Osteocyte (in vitro differentiated cells): ENCODE data around the gene NUBP2. TPM values are rescaled to one million over a fixed set of nuclear protein-coding genes. Genes with fewer than 3 reads are reported as not detected.

ENCODE experiments used
- DNase-seq: peaks from one replicate; pipeline ENCODE4 v3.0.0; 2021; ENCODE audit warnings: mixed read lengths; ENCODE audit not compliant: unreplicated experiment; ENCODE audit errors: extremely low spot score
- H3K27ac Mint-ChIP-seq: one replicate; pipeline ENCODE4 v1.8.0; 2021; ENCODE audit warnings: mild to moderate bottlenecking, mixed read lengths; ENCODE audit not compliant: unreplicated experiment
- H3K27me3 Mint-ChIP-seq: one replicate; pipeline ENCODE4 v1.8.0; 2021; ENCODE audit warnings: mixed read lengths; ENCODE audit not compliant: unreplicated experiment
- H3K36me3 Mint-ChIP-seq: one replicate; pipeline ENCODE4 v1.8.0; 2021; ENCODE audit warnings: mixed read lengths; ENCODE audit not compliant: unreplicated experiment
- H3K4me1 Mint-ChIP-seq: one replicate; pipeline ENCODE4 v1.8.0; 2021; ENCODE audit warnings: mixed read lengths; ENCODE audit not compliant: unreplicated experiment
- H3K4me3 Mint-ChIP-seq: one replicate; pipeline ENCODE4 v1.8.0; 2021; ENCODE audit warnings: mild to moderate bottlenecking, moderate library complexity, mixed read lengths; ENCODE audit not compliant: unreplicated experiment
- H3K9me3 Mint-ChIP-seq: one replicate; pipeline ENCODE4 v1.8.0; 2021; ENCODE audit warnings: mixed read lengths; ENCODE audit not compliant: unreplicated experiment
- CTCF ChIP-seq: fragments of 200-600 bp; sonication (generic); IDR thresholded peaks from 2 replicates; pipeline ENCODE4 v1.5.0; 2021; ENCODE audit warnings: antibody characterized with exemption, mild to moderate bottlenecking, moderate library complexity
- total RNA-seq: library from RNA; stranded (reverse); gene quantifications from 2 replicates; pipeline ENCODE4 v1.2.1, GENCODE V29; 2021

The NUBP2 gene
- total RNA-seq, 1 donor from 2014 or later: 56.3 TPM

DNA sequence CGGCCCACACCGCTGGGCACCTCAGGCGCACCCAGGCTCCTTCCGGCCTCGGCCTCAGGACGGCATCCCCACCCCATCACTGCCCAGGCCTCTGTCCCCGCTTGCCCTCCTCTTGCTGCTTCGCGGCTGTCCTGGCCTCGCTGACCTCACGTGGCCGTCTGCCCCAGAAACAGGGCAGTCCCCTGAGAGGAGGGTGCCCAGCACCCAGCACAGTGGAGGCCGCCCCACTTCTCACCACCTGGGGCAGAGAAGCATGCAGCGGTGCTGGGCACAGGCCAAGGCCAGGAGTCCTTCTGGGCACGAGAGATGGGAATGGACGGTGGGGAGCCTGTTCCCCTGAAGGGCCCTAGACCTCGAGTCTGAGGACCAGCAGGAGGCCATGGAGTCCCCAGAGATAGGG lies 35.0 kb downstream of the NUBP2 start:
- TF ChIP-seq CTCF: no peak
- no peak for DNase-seq
- H3K36me3 Mint-ChIP-seq: peaks cover 13% of the 10 kb centered on the region
- no peaks in the 10 kb centered on the region for H3K27me3 Mint-ChIP-seq
- no peak overlapping the region for H3K27ac Mint-ChIP-seq
- H3K9me3 Mint-ChIP-seq: no peaks in the 10 kb centered on the region
- H3K4me3 Mint-ChIP-seq: no peak overlapping the region
- peaks cover 6% of the 10 kb centered on the region for H3K4me1 Mint-ChIP-seq

DNA sequence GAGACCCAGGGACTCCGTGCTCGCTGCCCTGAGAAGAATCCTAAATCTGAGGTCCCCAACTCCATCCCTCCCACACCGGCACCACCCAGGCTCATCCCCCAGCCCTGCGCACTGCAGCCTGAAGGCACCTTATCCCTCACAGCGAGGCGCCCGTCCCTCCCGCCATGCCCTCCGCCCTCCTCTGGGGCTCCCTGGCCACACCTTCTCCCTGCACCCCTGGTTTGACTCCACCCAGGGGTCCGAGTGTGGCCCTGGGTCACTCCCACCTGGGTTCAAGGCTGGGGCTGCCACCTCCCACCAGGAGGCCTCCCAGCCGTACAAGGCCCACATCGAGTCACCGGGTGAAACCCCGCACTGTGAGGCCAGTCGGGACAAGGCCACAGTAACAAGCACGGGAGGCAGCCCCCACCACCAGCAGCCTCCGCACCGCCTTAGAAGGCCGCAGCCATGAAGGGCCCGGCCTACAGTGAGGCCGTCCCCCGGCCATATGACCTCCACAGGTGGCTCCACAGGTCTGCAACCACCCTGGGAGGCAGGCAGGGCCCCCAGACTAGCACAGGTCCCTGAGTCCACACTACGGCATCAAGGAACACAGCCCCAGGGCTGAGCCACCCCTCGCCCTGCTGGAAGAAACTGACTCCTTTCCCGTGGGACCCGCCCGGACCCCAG lies 35.6 kb downstream of the NUBP2 start:
- Mint-ChIP-seq H3K36me3 (peaks cover 11% of the 10 kb centered on the region), H3K4me3 (no peak overlapping the region), H3K4me1 (no peaks in the 10 kb centered on the region), H3K27me3 (no peaks in the 10 kb centered on the region), H3K27ac (no peak overlapping the region), H3K9me3 (no peaks in the 10 kb centered on the region)
- TF ChIP-seq CTCF: no peak
- no peak for DNase-seq

DNA sequence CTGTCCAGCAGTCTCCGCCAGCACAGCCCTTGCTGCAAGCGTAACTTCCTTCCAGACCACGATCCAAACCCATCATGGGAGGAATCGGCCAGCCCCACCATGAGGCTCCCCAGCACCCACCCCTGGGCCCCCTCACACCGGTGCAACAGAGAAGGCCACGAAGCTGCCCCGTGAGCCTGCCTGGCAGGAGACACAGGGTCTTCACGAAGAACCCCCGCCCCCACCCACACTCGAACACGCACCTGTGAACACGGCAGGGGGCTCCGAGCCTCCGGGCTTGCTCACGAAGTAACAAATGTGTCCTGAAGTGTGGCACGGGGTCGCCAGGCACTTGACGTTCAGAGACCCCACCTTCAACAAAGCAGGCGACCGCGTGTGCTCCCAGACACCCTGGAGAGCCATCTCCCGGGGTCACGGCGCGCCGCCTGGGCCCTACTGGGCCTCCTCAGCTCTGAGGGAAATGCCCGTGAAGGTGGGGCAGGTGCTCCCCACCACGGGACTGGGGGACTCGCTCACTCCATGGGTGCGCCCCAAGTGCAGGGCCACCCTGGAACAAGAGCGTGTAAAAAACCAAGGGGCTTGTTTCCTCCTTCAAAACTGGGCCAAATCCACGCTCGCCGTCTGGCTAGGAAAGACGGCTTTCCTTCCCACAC lies 36.2 kb downstream of the NUBP2 start:
- no peak overlapping the region for H3K4me3 Mint-ChIP-seq
- peaks cover 7% of the 10 kb centered on the region for H3K36me3 Mint-ChIP-seq
- no peaks in the 10 kb centered on the region for H3K9me3 Mint-ChIP-seq
- H3K27ac Mint-ChIP-seq: no peak overlapping the region
- no peak for DNase-seq
- H3K27me3 Mint-ChIP-seq: no peaks in the 10 kb centered on the region
- TF ChIP-seq CTCF: no peak
- H3K4me1 Mint-ChIP-seq: peaks cover 4% of the 10 kb centered on the region

- Mint-ChIP-seq H3K36me3 (peaks cover 7% of the 10 kb centered on the region), H3K4me3 (no peak overlapping the region), H3K27ac (no peak overlapping the region), H3K9me3 (no peaks in the 10 kb centered on the region), H3K27me3 (no peaks in the 10 kb centered on the region), H3K4me1 (peaks cover 10% of the 10 kb centered on the region)
- TF ChIP-seq CTCF: no peak
- DNase-seq: no peak
These were observed 36.9 kb downstream of the NUBP2 start for GRCh38 chr16:1819611-1820010.

GRCh38 chr16:1820096-1820945 lies 37.6 kb downstream of the NUBP2 start:
- no peaks in the 10 kb centered on the region for H3K9me3 Mint-ChIP-seq
- no peak overlapping the region for H3K4me3 Mint-ChIP-seq
- H3K36me3 Mint-ChIP-seq: peaks cover 6% of the 10 kb centered on the region
- peaks cover 12% of the 10 kb centered on the region for H3K4me1 Mint-ChIP-seq
- TF ChIP-seq CTCF: no peak
- DNase-seq: no peak
- H3K27ac Mint-ChIP-seq: no peak overlapping the region
- H3K27me3 Mint-ChIP-seq: no peaks in the 10 kb centered on the region
